Colonic mucosa (tissue), 4 donors: ENCODE results near the gene THSD4. TPM values are rescaled to one million over a fixed set of nuclear protein-coding genes. Genes with fewer than 3 reads are reported as not detected.
A peak's percentile ranks its signal among the peaks of the same experiment; 100 is the strongest.

Experiments used
- DNase-seq: peaks from one replicate; pipeline ENCODE4 v3.0.0-alpha.2; 2020
- H3K27ac ChIP-seq: fragments of 200-600 bp; one replicate; pipeline ENCODE4 v1.8.0; 2021
- H3K27me3 ChIP-seq: fragments of 200-600 bp; one replicate; pipeline ENCODE4 v1.8.0; 2021
- H3K36me3 ChIP-seq: fragments of 200-600 bp; one replicate; pipeline ENCODE4 v1.8.0; 2021
- H3K4me1 ChIP-seq: fragments of 200-600 bp; one replicate; pipeline ENCODE4 v1.8.0; 2021; ENCODE audit warnings: mild to moderate bottlenecking
- H3K4me3 ChIP-seq: fragments of 200-600 bp; one replicate; pipeline ENCODE4 v1.8.0; 2021
- H3K9ac ChIP-seq, 2 donors: one replicate each; pipeline ENCODE4 v1.7.0; 2013; ENCODE audit warnings: control low read depth in 2 of 2, low read depth in 2 of 2, low read length in 2 of 2
- H3K9me3 ChIP-seq: fragments of 200-600 bp; one replicate; pipeline ENCODE4 v1.8.0; 2021
- intact Hi-C: fragments of 100-400 bp; cut with DNase I; formaldehyde crosslinking; loops from one replicate; pipeline ENCODE4 v1.14.1; 2022
- total RNA-seq, 2 donors: library from RNA; stranded (reverse); fragmentation: NEBNext Ultra II Directional in 1 of 2; extraction: Animal tissue kit (Norgen Biotek cat#: 25700) in 1 of 2; gene quantifications; one replicate each; pipeline ENCODE4 v1.2.1, GENCODE V29; 2021
- TF ChIP-seq, protein P1 (sequence below): fragments of 200-600 bp; IDR thresholded peaks from one replicate; pipeline ENCODE4 v1.8.0; 2022; ENCODE audit warnings: antibody characterized with exemption, mild to moderate bottlenecking
- donor health status: healthy.
- donor health status: DM: no; HTN: no; CAD: no.
- donor health status: DM: no; HTN: no; CAD: no.

Gene THSD4
- total RNA-seq, 2 donors from 2014 or later = 18.8 to 23.5 TPM

DNA sequence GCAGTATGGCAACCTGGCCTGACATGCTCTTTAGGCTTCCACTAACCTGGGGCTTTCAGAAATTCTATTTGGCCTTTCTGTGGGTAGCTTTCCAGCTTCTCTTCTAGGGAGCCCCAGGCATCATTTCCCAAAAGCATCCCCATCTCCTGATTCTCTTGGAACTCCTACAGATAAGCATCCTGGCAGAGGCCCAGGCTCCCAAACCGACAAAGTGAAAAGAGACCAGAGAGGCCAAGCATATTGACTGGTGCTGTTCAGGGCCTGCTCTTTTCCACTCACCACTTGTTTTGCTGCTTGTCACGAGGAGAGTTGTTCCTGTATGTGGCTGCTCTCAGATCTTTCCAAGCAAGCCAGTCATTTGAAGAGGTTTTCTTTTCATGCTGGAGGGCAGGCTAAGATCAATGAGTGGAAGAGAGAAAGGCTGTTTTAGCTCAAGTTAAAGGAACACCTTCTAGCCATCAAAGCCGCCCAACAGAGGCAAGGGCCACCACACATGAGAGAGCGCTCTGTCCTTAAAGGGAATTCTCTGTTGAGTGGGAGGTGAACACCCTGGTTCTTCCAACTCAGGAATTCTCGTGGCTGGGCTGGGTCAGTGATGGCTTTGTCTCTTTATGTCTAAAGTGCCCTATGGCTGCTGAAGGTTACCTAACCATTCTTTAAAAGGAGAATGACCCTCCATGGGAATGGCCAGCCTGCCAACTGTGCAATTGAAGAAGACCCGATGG is 664.0 kb downstream of the THSD4 start:
- no peaks in the 10 kb centered on the region for H3K27me3 ChIP-seq
- no peak for DNase-seq
- intact Hi-C loops = no loop called here
- H3K27ac ChIP-seq = no peak overlapping the region
- H3K9me3 ChIP-seq = no peaks in the 10 kb centered on the region
- TF ChIP-seq, protein P1, sequence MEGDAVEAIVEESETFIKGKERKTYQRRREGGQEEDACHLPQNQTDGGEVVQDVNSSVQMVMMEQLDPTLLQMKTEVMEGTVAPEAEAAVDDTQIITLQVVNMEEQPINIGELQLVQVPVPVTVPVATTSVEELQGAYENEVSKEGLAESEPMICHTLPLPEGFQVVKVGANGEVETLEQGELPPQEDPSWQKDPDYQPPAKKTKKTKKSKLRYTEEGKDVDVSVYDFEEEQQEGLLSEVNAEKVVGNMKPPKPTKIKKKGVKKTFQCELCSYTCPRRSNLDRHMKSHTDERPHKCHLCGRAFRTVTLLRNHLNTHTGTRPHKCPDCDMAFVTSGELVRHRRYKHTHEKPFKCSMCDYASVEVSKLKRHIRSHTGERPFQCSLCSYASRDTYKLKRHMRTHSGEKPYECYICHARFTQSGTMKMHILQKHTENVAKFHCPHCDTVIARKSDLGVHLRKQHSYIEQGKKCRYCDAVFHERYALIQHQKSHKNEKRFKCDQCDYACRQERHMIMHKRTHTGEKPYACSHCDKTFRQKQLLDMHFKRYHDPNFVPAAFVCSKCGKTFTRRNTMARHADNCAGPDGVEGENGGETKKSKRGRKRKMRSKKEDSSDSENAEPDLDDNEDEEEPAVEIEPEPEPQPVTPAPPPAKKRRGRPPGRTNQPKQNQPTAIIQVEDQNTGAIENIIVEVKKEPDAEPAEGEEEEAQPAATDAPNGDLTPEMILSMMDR = no peak
- no peak overlapping the region for H3K4me3 ChIP-seq
- H3K4me1 ChIP-seq = no peaks in the 10 kb centered on the region
- H3K36me3 ChIP-seq = no peaks in the 10 kb centered on the region
- H3K9ac ChIP-seq = no peak overlapping the region

DNA sequence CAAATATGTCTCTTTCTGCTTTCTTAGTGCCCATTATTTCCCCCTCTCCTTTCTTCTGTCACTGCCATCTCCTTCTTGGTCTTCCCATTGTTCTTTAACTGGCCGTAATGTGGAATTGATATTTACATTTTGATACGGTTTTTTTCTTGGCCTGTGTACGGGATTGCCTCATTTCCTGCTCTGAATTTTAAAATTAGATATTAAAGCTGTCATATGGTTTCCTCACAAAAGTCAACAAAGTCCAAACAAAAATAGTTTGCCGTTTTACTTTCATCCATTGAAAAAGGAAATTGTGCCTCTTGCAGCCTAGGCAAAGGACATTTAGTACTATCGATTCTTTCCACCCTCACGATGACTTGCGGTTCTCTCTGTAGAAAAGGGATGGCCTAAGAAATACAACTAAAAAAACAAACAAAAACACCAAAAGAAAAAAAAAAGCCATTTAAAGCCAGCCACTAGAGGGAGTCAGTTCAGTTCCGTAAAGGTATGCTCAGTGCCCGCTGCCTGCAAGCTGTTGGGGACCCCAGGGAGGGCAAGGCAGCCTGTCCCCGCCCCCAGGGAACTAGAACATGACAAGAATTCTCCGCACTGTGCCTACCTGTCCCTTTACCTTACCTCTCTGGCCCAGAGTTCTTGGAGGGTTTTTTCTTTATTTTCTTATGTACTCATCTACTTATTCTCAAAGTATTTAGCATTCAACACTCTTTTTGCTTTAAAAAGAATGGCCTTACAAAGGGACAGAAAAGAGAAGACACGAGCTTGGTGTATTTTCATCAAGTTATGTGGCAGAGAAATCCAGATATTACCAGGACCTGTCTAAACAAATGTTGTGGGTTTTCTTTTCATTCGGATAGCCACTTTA is 665.1 kb downstream of the THSD4 start:
- Histone ChIP-seq H3K4me3 (no peak overlapping the region), H3K27ac (no peak overlapping the region), H3K36me3 (no peaks in the 10 kb centered on the region), H3K9me3 (no peaks in the 10 kb centered on the region), H3K9ac (no peak overlapping the region), H3K4me1 (no peaks in the 10 kb centered on the region), H3K27me3 (no peaks in the 10 kb centered on the region)
- intact Hi-C loops = no loop called here
- TF ChIP-seq, protein P1 = peak; percentile 68
- DNase-seq = no peak

DNA sequence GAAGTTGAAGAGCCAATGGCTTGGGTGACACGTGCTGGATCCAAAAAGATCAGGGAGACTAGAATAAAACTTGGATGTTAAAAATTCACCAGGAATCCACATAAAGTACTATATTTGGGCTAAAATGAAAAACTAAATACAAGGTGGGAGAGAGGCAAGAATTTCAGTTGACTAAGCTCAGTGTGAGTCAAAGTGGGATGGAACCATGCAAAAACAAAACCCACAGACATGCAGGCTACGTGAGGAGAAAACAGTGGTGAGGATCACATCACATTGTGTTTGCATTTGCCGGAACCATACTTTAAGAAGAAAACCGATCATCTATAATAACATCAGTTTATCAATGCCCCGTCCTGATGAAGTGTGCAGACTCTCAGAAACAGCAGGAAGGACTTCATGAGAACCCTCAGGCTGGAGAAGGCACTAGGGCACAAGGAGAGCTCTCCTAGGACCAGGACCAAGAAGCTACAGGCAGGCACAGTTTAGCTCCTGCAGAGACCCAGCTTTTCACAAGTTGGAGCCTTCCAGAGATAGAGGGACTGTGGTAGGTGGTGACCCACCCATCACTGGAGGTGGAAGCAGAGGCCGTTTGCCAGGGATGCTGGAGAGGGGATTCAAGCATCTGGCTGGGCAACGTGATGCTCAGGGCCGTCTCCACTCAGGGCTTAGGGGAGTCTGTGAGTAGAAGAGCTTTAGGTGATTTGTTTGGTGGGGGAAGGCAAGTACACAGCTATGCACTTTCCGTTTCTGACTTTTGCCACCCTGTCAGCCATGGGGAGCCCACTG is 666.1 kb downstream of the THSD4 start:
- no peaks in the 10 kb centered on the region for H3K36me3 ChIP-seq
- intact Hi-C loops = no loop called here
- no peak overlapping the region for H3K9ac ChIP-seq
- no peaks in the 10 kb centered on the region for H3K9me3 ChIP-seq
- H3K27me3 ChIP-seq = no peaks in the 10 kb centered on the region
- no peak overlapping the region for H3K4me3 ChIP-seq
- TF ChIP-seq, protein P1 = no peak
- DNase-seq = no peak
- H3K27ac ChIP-seq = no peak overlapping the region
- H3K4me1 ChIP-seq = no peaks in the 10 kb centered on the region

DNA sequence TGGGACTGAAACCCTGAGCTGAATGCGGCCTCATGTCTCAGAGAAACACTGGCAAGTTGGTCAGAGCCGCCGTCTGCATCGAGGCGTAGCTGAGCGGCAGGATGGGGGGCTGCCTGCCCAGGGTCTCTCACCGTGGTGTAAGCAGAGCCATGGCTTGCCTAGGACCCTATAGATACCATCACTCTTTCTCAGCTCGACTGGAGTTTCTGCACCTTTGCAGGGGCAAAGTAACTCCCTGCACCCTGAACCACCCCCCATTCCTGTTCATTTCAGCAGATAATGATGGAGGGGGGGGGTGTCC is 666.6 kb downstream of the THSD4 start:
- intact Hi-C loops = no loop called here
- Histone ChIP-seq H3K36me3 (no peaks in the 10 kb centered on the region), H3K9me3 (no peaks in the 10 kb centered on the region), H3K4me1 (no peaks in the 10 kb centered on the region), H3K27me3 (no peaks in the 10 kb centered on the region), H3K4me3 (no peak overlapping the region), H3K27ac (no peak overlapping the region), H3K9ac (no peak overlapping the region)
- TF ChIP-seq, protein P1 = no peak
- no peak for DNase-seq

DNA sequence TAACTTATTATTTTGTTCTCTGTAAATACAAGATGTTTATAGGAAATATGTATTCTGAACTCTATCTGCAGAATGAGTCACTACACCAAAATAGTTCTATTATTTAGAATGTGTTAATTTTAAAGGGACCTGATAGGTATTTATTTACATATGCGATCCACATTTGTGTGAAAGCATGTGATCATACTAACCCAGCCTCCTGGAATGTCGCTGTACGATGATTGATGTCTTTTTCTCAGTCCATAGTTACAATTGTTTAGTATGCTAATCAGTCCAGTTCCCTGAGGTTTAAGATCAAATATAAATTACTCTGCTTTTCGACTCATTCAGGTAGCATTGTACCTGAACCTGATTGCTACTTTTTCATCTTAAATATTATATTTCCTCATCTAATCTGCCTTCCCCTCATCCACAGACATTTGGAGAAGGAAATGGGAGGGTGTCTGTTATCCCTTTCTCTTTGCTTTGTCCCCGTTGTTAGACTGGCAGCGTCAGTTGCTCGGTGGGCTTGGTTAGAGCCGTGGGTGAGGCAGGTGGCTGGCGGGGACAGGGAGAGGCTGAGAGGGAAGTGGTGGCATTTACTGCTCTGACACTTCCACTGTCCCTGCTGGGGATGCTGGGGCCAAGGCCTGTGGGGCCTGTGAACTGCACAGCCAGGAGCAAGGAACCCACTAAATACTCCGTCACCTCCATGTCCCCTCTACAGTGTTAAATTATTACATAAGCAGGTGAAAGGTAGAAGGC is 667.3 kb downstream of the THSD4 start:
- no peak overlapping the region for H3K9ac ChIP-seq
- intact Hi-C loops = no loop called here
- H3K9me3 ChIP-seq = no peaks in the 10 kb centered on the region
- H3K4me1 ChIP-seq = no peaks in the 10 kb centered on the region
- TF ChIP-seq, protein P1 = no peak
- no peak overlapping the region for H3K4me3 ChIP-seq
- no peak overlapping the region for H3K27ac ChIP-seq
- no peaks in the 10 kb centered on the region for H3K36me3 ChIP-seq
- DNase-seq = no peak
- H3K27me3 ChIP-seq = no peaks in the 10 kb centered on the region
